Spleen (tissue), 11 donors: ENCODE results near the gene MCM8. TPM values are rescaled to one million over a fixed set of nuclear protein-coding genes. Genes with fewer than 3 reads are reported as not detected.

Experiments used
- DNase-seq: peaks from one replicate; pipeline ENCODE4 v3.0.0-alpha.2; 2020
- H3K27ac ChIP-seq, 8 donors: fragments of 200-600 bp; sonication (generic) in 7 of 8; 1 replicate in 4 of 8; 2 replicates in 4 of 8; pipeline versions ENCODE4 v1.5.0 to v1.8.0; 2016 to 2021; ENCODE audit warnings: inconsistent platforms in 4 of 8, mild to moderate bottlenecking in 4 of 8, moderate library complexity in 1 of 8
- H3K27me3 ChIP-seq, 7 donors: fragments of 200-600 bp; sonication (generic) in 6 of 7; replicated peaks in 1 of 7; 1 replicate in 4 of 7; 2 replicates in 3 of 7; pipeline versions ENCODE4 v1.5.0 to v1.8.0; 2016 to 2021; ENCODE audit warnings: inconsistent platforms in 3 of 7, mild to moderate bottlenecking in 1 of 7
- H3K36me3 ChIP-seq, 6 donors: fragments of 200-600 bp; sonication (generic) in 5 of 6; 1 replicate in 4 of 6; 2 replicates in 2 of 6; pipeline versions ENCODE4 v1.5.0 to v1.8.0; 2016 to 2021; ENCODE audit warnings: inconsistent platforms in 2 of 6
- H3K4me1 ChIP-seq, 6 donors: fragments of 200-600 bp; sonication (generic) in 5 of 6; 1 replicate in 3 of 6; 2 replicates in 3 of 6; pipeline versions ENCODE4 v1.5.0 to v1.8.0; 2016 to 2021; ENCODE audit warnings: inconsistent platforms in 3 of 6
- H3K4me3 ChIP-seq, 8 donors: fragments of 200-600 bp; sonication (generic) in 7 of 8; 1 replicate in 4 of 8; 2 replicates in 4 of 8; pipeline versions ENCODE4 v1.5.0 to v1.8.0; 2016 to 2021; ENCODE audit warnings: inconsistent platforms in 4 of 8, mild to moderate bottlenecking in 4 of 8, moderate library complexity in 2 of 8
- H3K9me3 ChIP-seq, 8 donors: fragments of 200-600 bp; sonication (generic) in 7 of 8; 1 replicate in 4 of 8; 2 replicates in 4 of 8; pipeline versions ENCODE4 v1.5.0 to v1.8.0; 2016 to 2021; ENCODE audit warnings: inconsistent platforms in 4 of 8
- POLR2A ChIP-seq, 3 donors: fragments of 450-650 bp; IDR thresholded peaks; one replicate each; pipeline ENCODE4 v1.5.1; 2017; ENCODE audit warnings: antibody characterized with exemption in 3 of 3, mild to moderate bottlenecking in 1 of 3
- POLR2AphosphoS5 ChIP-seq, 3 donors: sonication (generic); formaldehyde crosslinking; IDR thresholded peaks; one replicate each; pipeline ENCODE4 v1.5.1; 2017; ENCODE audit warnings: antibody characterized with exemption in 3 of 3
- WGBS, 5 donors: extraction: QIAGEN DNeasy Blood & Tissue Kit in 3 of 5; methylation state at CpG; one replicate each; pipeline versions ENCODE4 v1.1.5 to v1.1.7; 2013 to 2018; 5-methylcytosine and 5-hydroxymethylcytosine counted together
- intact Hi-C: fragments of 100-400 bp; cut with DNase I; formaldehyde crosslinking; loops from one replicate; pipeline ENCODE4 v1.15.0; 2023; ENCODE audit warnings: low total_unique reads
- polyA plus RNA-seq, 3 donors: library from polyadenylated mRNA; stranded (reverse); fragments of 200-250 nt; gene quantifications; one replicate each; pipeline ENCODE4 v1.2.1, GENCODE V29; 2013
- total RNA-seq, 7 donors: library from RNA; depleted of rRNA in 3 of 7; stranded (reverse); fragments of >200 nt in 3 of 7; fragmentation: NEBNext Ultra II Directional in 4 of 7; extraction: Animal tissue kit (Norgen Biotek cat#: 25700) in 4 of 7; gene quantifications; one replicate each; pipeline versions ENCODE4 v1.1.0 to v1.2.1, GENCODE V29; 2016 to 2021
- TF ChIP-seq, protein P1 (sequence below), 11 experiments: fragments of 200-600 bp in 7 of 11; fragments of 450-650 bp in 4 of 11; sonication (generic) in 4 of 11; IDR thresholded peaks in 8 of 11; conservative IDR thresholded peaks in 3 of 11; 1 replicate in 7 of 11; 2 replicates in 4 of 11; pipeline versions ENCODE4 v1.4.0 to v1.8.0; 2016 to 2021; ENCODE audit warnings: antibody characterized with exemption in 11 of 11, inconsistent platforms in 4 of 11, mild to moderate bottlenecking in 1 of 11
- donor health status: healthy with polysubstance abuse.
- donor health status: DM: no; HTN: no; CAD: no; lungs with moderate emphysema.
- donor health status: DM: no; HTN: no; CAD: no.
- donor health status: Bipolar disorder and iron deficiency.
- donor health status: healthy.
- donor health status: DM: no; HTN: no; CAD: no.
- donor health status: DM: yes; HTN: yes; CAD: no.

The MCM8 gene
- total and polyA plus RNA-seq, 10 donors = 1.7 to 7.9 (median 5.9) TPM

DNA sequence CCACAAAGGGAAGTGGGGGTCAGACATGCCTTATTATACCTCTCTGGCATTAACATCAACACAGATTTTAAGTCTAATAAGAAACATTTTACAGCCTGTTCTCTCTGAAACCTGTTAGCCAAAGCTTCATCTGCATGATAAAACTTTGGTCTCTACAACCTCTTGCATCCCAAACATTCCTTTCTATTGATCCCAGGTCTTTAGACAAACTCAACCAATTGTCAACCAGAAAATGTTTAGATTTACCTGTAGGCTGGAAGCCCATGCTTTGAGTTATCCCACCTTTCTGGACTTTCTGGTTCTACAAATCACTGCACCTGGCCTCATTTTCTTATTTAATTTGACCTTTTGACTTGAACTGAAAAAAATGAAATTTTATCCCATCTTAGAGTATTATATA lies 20.8 kb downstream of the MCM8 start:
- intact Hi-C loops = no loop called here
- H3K4me1 ChIP-seq = no peaks in the 10 kb centered on the region
- no peak for DNase-seq
- TF ChIP-seq, protein P1, sequence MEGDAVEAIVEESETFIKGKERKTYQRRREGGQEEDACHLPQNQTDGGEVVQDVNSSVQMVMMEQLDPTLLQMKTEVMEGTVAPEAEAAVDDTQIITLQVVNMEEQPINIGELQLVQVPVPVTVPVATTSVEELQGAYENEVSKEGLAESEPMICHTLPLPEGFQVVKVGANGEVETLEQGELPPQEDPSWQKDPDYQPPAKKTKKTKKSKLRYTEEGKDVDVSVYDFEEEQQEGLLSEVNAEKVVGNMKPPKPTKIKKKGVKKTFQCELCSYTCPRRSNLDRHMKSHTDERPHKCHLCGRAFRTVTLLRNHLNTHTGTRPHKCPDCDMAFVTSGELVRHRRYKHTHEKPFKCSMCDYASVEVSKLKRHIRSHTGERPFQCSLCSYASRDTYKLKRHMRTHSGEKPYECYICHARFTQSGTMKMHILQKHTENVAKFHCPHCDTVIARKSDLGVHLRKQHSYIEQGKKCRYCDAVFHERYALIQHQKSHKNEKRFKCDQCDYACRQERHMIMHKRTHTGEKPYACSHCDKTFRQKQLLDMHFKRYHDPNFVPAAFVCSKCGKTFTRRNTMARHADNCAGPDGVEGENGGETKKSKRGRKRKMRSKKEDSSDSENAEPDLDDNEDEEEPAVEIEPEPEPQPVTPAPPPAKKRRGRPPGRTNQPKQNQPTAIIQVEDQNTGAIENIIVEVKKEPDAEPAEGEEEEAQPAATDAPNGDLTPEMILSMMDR (IDR thresholded peaks at IDR 0.05 in 8 of 11, conservative IDR thresholded peaks at IDR 0.05 in 3 of 11) = no peak
- TF ChIP-seq POLR2AphosphoS5 (IDR thresholded peaks at IDR 0.05) (no peak), POLR2A (IDR thresholded peaks at IDR 0.05) (no peak)
- no peaks in the 10 kb centered on the region for H3K27me3 ChIP-seq
- H3K4me3 ChIP-seq = no peak overlapping the region
- H3K36me3 ChIP-seq = peaks cover 0 to 88% (median 17%) of the 10 kb centered on the region in 6 donors
- no peak overlapping the region for H3K27ac ChIP-seq
- H3K9me3 ChIP-seq = no peaks in the 10 kb centered on the region

DNA sequence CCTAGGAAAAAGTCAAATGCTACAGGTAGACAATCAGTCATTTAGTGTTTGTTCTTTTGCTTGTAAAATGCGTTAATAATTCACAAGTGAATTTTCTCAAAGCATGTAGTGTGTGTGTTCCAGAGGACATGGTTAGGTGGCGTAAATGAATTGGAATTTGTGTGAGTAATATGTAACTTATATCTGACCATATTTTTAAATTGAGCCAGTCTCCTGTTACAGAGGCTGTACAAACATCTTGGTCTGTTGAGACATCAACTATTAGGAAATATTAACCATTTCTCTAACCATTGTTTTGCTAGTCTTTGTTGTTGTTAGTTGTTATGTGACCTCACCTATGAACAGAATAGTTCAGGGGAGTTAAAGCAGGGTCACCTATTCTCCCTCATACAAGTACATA lies 22.7 kb downstream of the MCM8 start:
- 77 to 96% (median 86%) methylated on average over 2 of the region's 2 CpGs for WGBS, 5 donors
- Histone ChIP-seq H3K27me3 (no peaks in the 10 kb centered on the region), H3K9me3 (no peaks in the 10 kb centered on the region), H3K4me1 (no peaks in the 10 kb centered on the region), H3K36me3 (peaks cover 0 to 88% (median 18%) of the 10 kb centered on the region in 6 donors), H3K4me3 (no peak overlapping the region), H3K27ac (peak overlapping the region in 4 of 8 donors; percentile 56 to 80 (median 76))
- intact Hi-C loops = no loop called here
- TF ChIP-seq POLR2A (IDR thresholded peaks at IDR 0.05) (no peak), POLR2AphosphoS5 (IDR thresholded peaks at IDR 0.05) (no peak)
- TF ChIP-seq, protein P1 (IDR thresholded peaks at IDR 0.05 in 8 of 11, conservative IDR thresholded peaks at IDR 0.05 in 3 of 11) = no peak
- DNase-seq = no peak

DNA sequence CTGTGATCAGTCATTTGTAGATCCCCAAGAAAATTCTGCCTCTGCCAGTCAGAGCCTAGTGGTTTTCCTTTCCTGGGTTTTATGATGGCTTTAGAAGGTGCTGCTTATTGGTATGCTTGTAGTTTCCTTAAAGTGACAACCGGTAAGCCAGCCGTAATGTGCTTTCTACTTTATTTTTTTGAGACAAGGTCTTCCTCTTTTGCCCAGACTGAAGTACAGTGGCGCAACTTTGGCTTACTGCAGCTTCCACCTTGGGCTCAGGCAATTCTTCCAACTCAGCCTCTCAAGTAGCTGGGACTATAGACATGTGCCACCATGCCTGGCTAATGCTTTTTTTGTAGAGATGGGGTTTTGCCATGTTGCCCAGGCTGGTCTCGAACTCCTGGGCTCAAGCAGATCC lies 23.5 kb downstream of the MCM8 start:
- Histone ChIP-seq H3K36me3 (peaks cover 0 to 88% (median 24%) of the 10 kb centered on the region in 6 donors), H3K27me3 (no peaks in the 10 kb centered on the region), H3K4me1 (no peaks in the 10 kb centered on the region), H3K4me3 (peak overlapping the region in 1 of 8 donors; percentile 17), H3K27ac (peak overlapping the region in 4 of 8 donors; percentile 56 to 80 (median 76)), H3K9me3 (no peaks in the 10 kb centered on the region)
- WGBS, 5 donors = 59 to 83% (median 75%) methylated on average over 4 of the region's 4 CpGs
- intact Hi-C loops = no loop called here
- DNase-seq = no peak
- TF ChIP-seq POLR2A (IDR thresholded peaks at IDR 0.05) = no peak
- no peak for TF ChIP-seq POLR2AphosphoS5 (IDR thresholded peaks at IDR 0.05)
- TF ChIP-seq, protein P1 (IDR thresholded peaks at IDR 0.05 in 8 of 11, conservative IDR thresholded peaks at IDR 0.05 in 3 of 11) = no peak

GRCh38 chr20:5974531-5974930 lies 24.1 kb downstream of the MCM8 start:
- intact Hi-C loops = no loop called here
- no peak for TF ChIP-seq POLR2A (IDR thresholded peaks at IDR 0.05)

GRCh38 chr20:5975778-5976177 lies 25.3 kb downstream of the MCM8 start:
- H3K4me3 ChIP-seq = no peak overlapping the region
- 91 to 100% (median 94%) methylated on average over 2 of the region's 2 CpGs for WGBS, 5 donors
- H3K27me3 ChIP-seq = no peaks in the 10 kb centered on the region
- peaks cover 0 to 91% (median 28%) of the 10 kb centered on the region in 6 donors for H3K36me3 ChIP-seq
- H3K4me1 ChIP-seq = no peaks in the 10 kb centered on the region
- TF ChIP-seq POLR2AphosphoS5 (IDR thresholded peaks at IDR 0.05) = no peak
- no peak for TF ChIP-seq POLR2A (IDR thresholded peaks at IDR 0.05)
- TF ChIP-seq, protein P1 (IDR thresholded peaks at IDR 0.05 in 8 of 11, conservative IDR thresholded peaks at IDR 0.05 in 3 of 11) = no peak
- no peaks in the 10 kb centered on the region for H3K9me3 ChIP-seq
- intact Hi-C loops = no loop called here
- no peak overlapping the region for H3K27ac ChIP-seq
- DNase-seq = no peak

More at GRCh38 chr20:5974531-5974930, 24.1 kb downstream of the MCM8 start:
- peaks cover 0 to 90% (median 27%) of the 10 kb centered on the region in 6 donors for H3K36me3 ChIP-seq
- H3K4me1 ChIP-seq = no peaks in the 10 kb centered on the region
- no peaks in the 10 kb centered on the region for H3K9me3 ChIP-seq
- DNase-seq = no peak
- WGBS, 5 donors = 93 to 100% (median 96%) methylated on average over 1 of the region's 1 CpG
- H3K27me3 ChIP-seq = no peaks in the 10 kb centered on the region
- peak overlapping the region in 3 of 8 donors; percentile 75 to 80 (median 77) for H3K27ac ChIP-seq
- no peak overlapping the region for H3K4me3 ChIP-seq
